HepG2 (cell line): ENCODE measurements around the gene LMNA. TPM values are rescaled to one million over a fixed set of nuclear protein-coding genes. Genes with fewer than 3 reads are reported as not detected.

ENCODE experiments used
- ATAC-seq: fragments of 200-7000 bp; cut with Tn5 transposase; 3 replicates; pipeline ENCODE4 v1.9.1; 2020; ENCODE audit warnings: mild to moderate bottlenecking, moderate library complexity
- BruUV-seq: library from RNA; stranded (reverse); fragments of 400-500 nt; replicated peaks from 2 replicates; lab custom pipeline; 2021; lab: Mats Ljungman, UMichigan
- CTCF ChIA-PET: fragments of 300-600 bp; formaldehyde crosslinking; extraction: SDS; loops from one replicate; lab custom pipeline; 2021; ENCODE audit warnings: low total read pairs, inconsistent platforms, low intra/inter-chr PET ratio; lab: Yijun Ruan, JAX
- POLR2A ChIA-PET: fragments of 350-600 bp; sonication (Branson Sonifier 250); formaldehyde crosslinking; loops from one replicate; lab custom pipeline; 2020; ENCODE audit warnings: antibody characterized with exemption, inconsistent platforms; lab: Yijun Ruan, JAX
- DNase-seq: peaks from one replicate; pipeline ENCODE4 v3.0.0-alpha.2; 2015; ENCODE audit warnings: low spot score
- FAIRE-seq: peaks from 3 replicates; lab custom pipeline; 2011; peaks lifted over from hg19 to GRCh38; lab: Jason Lieb, UNC
- H2AFZ ChIP-seq: one replicate; pipeline ENCODE4 v1.6.1; 2011; ENCODE audit warnings: low read length, inconsistent platforms
- H3K27ac ChIP-seq: fragments of 300-600 bp; 3 replicates; pipeline ENCODE4 v1.8.0; 2011; ENCODE audit warnings: mixed run types, mild to moderate bottlenecking, mixed read lengths, low read length, inconsistent platforms; ENCODE audit not compliant: insufficient read depth; ENCODE audit errors: extremely low read length
- H3K27me3 ChIP-seq, 2 experiments: fragments of 200-600 bp in 1 of 2; 2 replicates in 1 of 2; 3 replicates in 1 of 2; pipeline versions ENCODE4 v1.6.0 to v1.8.0; 2011; ENCODE audit warnings: low read length in 2 of 2, mild to moderate bottlenecking in 2 of 2, moderate library complexity in 2 of 2, inconsistent platforms in 1 of 2; ENCODE audit not compliant: insufficient read depth in 2 of 2, control insufficient read depth in 1 of 2
- H3K36me3 ChIP-seq, 2 experiments: fragments of 200-600 bp in 1 of 2; replicated peaks in 1 of 2; 2 replicates in 1 of 2; 3 replicates in 1 of 2; pipeline versions ENCODE4 v1.5.1 to v1.8.0; 2011; ENCODE audit warnings: low read length in 2 of 2, inconsistent platforms in 1 of 2; ENCODE audit not compliant: insufficient read depth in 2 of 2, control insufficient read depth in 1 of 2
- H3K4me1 ChIP-seq: 2 replicates; pipeline ENCODE4 v1.5.1; 2012; ENCODE audit warnings: low read length, inconsistent platforms; ENCODE audit not compliant: insufficient read depth
- H3K4me2 ChIP-seq: 2 replicates; pipeline ENCODE4 v1.6.0; 2011; ENCODE audit warnings: low read depth, low read length, inconsistent platforms
- H3K4me3 ChIP-seq, 3 experiments: fragments of 200-600 bp in 1 of 3; sonication (generic), shearing (Covaris generic) in 1 of 3; replicated peaks in 1 of 3; 2 replicates each; pipeline ENCODE4 v1.5.1; 2011 to 2016; ENCODE audit warnings: low read length in 3 of 3, inconsistent platforms in 2 of 3, low read depth in 2 of 3, mild to moderate bottlenecking in 2 of 3, control low read depth in 1 of 3, mixed read lengths in 1 of 3; ENCODE audit not compliant: insufficient read depth in 1 of 3
- H3K79me2 ChIP-seq: one replicate; pipeline ENCODE4 v1.6.1; 2011; ENCODE audit warnings: low read length, inconsistent platforms; ENCODE audit not compliant: insufficient read depth
- H3K9ac ChIP-seq: 2 replicates; pipeline ENCODE4 v1.6.0; 2011; ENCODE audit warnings: mild to moderate bottlenecking, low read depth, low read length, inconsistent platforms; ENCODE audit not compliant: insufficient read depth
- H3K9me3 ChIP-seq: 2 replicates; pipeline ENCODE4 v1.5.1; 2012; ENCODE audit warnings: mild to moderate bottlenecking, low read length
- H4K20me1 ChIP-seq: 2 replicates; pipeline ENCODE4 v1.6.0; 2011; ENCODE audit warnings: inconsistent platforms, mild to moderate bottlenecking, low read length, moderate library complexity; ENCODE audit not compliant: insufficient read depth
- AGO2 ChIP-seq: fragments of 200-400 bp; formaldehyde crosslinking; optimal IDR thresholded peaks from 2 replicates; pipeline ENCODE3; 2017; ENCODE audit warnings: mild to moderate bottlenecking, low read depth, low read length, moderate library complexity
- STAG1 ChIP-seq: sonication (generic); formaldehyde crosslinking; IDR thresholded peaks from 2 replicates; pipeline ENCODE4 v1.4.0; 2020; ENCODE audit warnings: missing genetic modification reagents
- ZNF781 ChIP-seq: sonication (generic); formaldehyde crosslinking; IDR thresholded peaks from 2 replicates; pipeline ENCODE4 v1.5.1; 2020; ENCODE audit warnings: borderline replicate concordance, mild to moderate bottlenecking, missing genetic modification reagents; ENCODE audit errors: not compliant biosample characterization
- WGBS: methylation state at CpG from one replicate; pipeline ENCODE4 v1.1.6; 2017; ENCODE audit warnings: low lambda C conversion rate; 5-methylcytosine and 5-hydroxymethylcytosine counted together
- in situ Hi-C: cut with HindIII; loops from 2 replicates; pipeline ENCODE4 v1.10.0; 2017; ENCODE audit warnings: low pct_unique_long_range_greater_than_20kb; ENCODE audit not compliant: extremely low pct_ligation_motif_present
- intact Hi-C: fragments of 100-400 bp; cut with micrococcal nuclease; formaldehyde crosslinking; loops from one replicate; pipeline ENCODE4 v1.10.0; 2022; ENCODE audit not compliant: unreplicated experiment
- polyA plus RNA-seq, 8 experiments: library from polyadenylated mRNA; depleted of rRNA in 3 of 8; stranded (reverse) in 7 of 8; unstranded in 1 of 8; fragments of >200 nt; fragmentation: Illumina TruSeq in 4 of 8; extraction: Trizol in 4 of 8; gene quantifications; 2 replicates each; pipeline versions ENCODE4 v1.2.1 to v1.2.3, GENCODE V29; 2011 to 2016; ENCODE audit warnings: low read depth in 4 of 8, missing spikeins in 1 of 8, mixed read lengths in 1 of 8; ENCODE audit not compliant: insufficient read depth in 1 of 8
- total RNA-seq, 5 experiments: library from RNA; depleted of rRNA; stranded (reverse); fragments of >200 nt; fragmentation: Illumina TruSeq; extraction: Trizol; gene quantifications; 2 replicates each; pipeline ENCODE4 v1.2.3, GENCODE V29; 2016; ENCODE audit warnings: low read depth in 1 of 5
- TF ChIP-seq, protein P1 (sequence below): sonication (generic); formaldehyde crosslinking; IDR thresholded peaks from 2 replicates; pipeline ENCODE4 v1.5.0; 2020; ENCODE audit warnings: mild to moderate bottlenecking, missing genetic modification reagents, moderate library complexity
- TF ChIP-seq, protein P2 (sequence below): sonication (generic); formaldehyde crosslinking; IDR thresholded peaks from 2 replicates; pipeline ENCODE4 v1.8.0; 2022; ENCODE audit warnings: low read depth, missing genetic modification reagents

LMNA gene
- total and polyA plus RNA-seq, 2 of the 13 experiments (the other 11 are each of a cell fraction or from before 2014, with no cell fraction given) = 107 to 225 TPM

DNA sequence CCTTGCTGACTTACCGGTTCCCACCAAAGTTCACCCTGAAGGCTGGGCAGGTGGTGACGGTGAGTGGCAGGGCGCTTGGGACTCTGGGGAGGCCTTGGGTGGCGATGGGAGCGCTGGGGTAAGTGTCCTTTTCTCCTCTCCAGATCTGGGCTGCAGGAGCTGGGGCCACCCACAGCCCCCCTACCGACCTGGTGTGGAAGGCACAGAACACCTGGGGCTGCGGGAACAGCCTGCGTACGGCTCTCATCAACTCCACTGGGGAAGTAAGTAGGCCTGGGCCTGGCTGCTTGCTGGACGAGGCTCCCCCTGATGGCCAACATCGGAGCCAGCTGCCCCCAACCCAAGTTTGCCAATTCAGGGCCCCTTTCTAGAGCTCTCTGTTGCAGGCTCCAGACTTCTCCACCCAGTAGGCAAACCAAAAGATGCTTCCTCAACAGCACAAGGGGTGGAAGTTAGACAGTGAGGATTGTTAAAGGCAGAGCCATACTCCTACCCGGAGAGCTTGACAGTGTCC lies 22.5 kb downstream of the LMNA start:
- in situ Hi-C loops = no loop called here
- Histone ChIP-seq H3K27ac (no peak overlapping the region), H4K20me1 (peaks cover 5% of the 10 kb centered on the region; the same call in 1 of the 2 replicates), H3K4me2 (no peak overlapping the region), H3K79me2 (no peaks in the 10 kb centered on the region), H3K4me1 (peaks cover 12% of the 10 kb centered on the region), H3K9ac (no peak overlapping the region), H3K4me3 (no peak overlapping the region), H2AFZ (no peak overlapping the region), H3K9me3 (no peaks in the 10 kb centered on the region), H3K36me3 (peaks cover 40 to 64% of the 10 kb centered on the region in 2 experiments; a peak in 4 of 5 replicates), H3K27me3 (no peaks in the 10 kb centered on the region)
- CTCF ChIA-PET = interaction anchor here (0.7 kb wide), 1 partner anchor 47 kb away, joined by 3 read pairs; no protein-coding TSS in a partner anchor
- 96% methylated on average over 4 of the region's 12 CpGs for WGBS
- ATAC-seq (peak; percentile 12), FAIRE-seq (no peak), DNase-seq (no peak)
- POLR2A ChIA-PET = no interaction called here
- TF ChIP-seq, protein P1, sequence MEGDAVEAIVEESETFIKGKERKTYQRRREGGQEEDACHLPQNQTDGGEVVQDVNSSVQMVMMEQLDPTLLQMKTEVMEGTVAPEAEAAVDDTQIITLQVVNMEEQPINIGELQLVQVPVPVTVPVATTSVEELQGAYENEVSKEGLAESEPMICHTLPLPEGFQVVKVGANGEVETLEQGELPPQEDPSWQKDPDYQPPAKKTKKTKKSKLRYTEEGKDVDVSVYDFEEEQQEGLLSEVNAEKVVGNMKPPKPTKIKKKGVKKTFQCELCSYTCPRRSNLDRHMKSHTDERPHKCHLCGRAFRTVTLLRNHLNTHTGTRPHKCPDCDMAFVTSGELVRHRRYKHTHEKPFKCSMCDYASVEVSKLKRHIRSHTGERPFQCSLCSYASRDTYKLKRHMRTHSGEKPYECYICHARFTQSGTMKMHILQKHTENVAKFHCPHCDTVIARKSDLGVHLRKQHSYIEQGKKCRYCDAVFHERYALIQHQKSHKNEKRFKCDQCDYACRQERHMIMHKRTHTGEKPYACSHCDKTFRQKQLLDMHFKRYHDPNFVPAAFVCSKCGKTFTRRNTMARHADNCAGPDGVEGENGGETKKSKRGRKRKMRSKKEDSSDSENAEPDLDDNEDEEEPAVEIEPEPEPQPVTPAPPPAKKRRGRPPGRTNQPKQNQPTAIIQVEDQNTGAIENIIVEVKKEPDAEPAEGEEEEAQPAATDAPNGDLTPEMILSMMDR (CRISPR knock-in tag) = peak; percentile 29
- TF ChIP-seq ZNF781 (CRISPR knock-in tag) (no peak), STAG1 (CRISPR knock-in tag) (peak; percentile 17; the same call in 1 of the 2 replicates), AGO2 (peak; percentile 60)
- TF ChIP-seq, protein P2, sequence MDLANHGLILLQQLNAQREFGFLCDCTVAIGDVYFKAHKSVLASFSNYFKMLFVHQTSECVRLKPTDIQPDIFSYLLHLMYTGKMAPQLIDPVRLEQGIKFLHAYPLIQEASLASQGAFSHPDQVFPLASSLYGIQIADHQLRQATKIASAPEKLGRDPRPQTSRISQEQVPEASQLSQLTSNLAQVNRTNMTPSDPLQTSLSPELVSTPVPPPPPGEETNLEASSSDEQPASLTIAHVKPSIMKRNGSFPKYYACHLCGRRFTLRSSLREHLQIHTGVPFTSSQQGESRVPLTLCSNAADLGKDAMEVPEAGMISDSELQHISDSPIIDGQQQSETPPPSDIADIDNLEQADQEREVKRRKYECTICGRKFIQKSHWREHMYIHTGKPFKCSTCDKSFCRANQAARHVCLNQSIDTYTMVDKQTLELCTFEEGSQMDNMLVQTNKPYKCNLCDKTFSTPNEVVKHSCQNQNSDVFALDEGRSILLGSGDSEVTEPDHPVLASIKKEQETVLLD (CRISPR knock-in tag) = no peak
- intact Hi-C loops = no loop called here
- BruUV-seq = no TSS peak
